ENCODE measurements around the gene MCEMP1.

Gene MCEMP1

DNA sequence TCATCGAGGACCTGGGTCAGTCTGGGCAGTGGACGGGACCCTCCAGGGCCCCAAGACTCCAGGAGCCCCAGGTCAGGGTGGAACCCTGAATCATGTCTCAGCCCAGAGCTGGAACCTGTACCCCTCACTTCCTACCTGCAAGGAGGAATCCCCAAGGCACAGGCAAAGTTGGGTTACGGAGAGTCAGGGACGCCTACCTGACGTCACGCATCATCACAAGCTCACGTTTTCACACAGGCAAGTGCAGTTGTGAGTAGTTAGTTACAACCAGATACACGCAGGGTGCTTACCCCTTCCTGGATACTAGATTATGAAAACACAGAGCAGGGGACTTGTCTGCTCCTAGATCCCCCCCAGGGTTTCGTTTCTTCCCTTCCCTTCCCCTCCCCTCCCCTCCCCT, 6.1 kb upstream of the MCEMP1 start:
- DNase-seq (ENCODE audit: low read depth in 1 of 2, low spot score in 1 of 2) = no peak

DNA sequence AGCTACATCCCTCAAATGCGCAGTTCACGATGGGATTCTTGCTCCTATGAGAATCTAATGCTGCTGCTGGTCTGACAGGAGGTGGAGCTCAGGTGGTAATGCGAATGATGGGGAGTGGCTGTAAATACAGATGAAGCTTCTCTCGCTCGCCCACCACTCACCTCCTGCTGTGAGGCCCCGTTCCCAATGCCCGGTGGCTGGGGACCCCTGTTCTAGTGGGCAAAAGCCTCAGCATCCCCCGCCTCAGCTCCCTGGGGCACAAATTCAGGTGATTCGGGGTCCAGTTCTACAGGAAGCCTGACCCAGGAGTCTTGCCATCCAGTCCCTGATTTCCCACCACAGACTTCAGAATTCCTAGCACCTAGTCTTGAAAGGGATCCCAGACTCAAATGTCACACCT, 4.4 kb upstream of the MCEMP1 start:
- DNase-seq (ENCODE audit: low read depth in 1 of 2, low spot score in 1 of 2) = no peak

DNA sequence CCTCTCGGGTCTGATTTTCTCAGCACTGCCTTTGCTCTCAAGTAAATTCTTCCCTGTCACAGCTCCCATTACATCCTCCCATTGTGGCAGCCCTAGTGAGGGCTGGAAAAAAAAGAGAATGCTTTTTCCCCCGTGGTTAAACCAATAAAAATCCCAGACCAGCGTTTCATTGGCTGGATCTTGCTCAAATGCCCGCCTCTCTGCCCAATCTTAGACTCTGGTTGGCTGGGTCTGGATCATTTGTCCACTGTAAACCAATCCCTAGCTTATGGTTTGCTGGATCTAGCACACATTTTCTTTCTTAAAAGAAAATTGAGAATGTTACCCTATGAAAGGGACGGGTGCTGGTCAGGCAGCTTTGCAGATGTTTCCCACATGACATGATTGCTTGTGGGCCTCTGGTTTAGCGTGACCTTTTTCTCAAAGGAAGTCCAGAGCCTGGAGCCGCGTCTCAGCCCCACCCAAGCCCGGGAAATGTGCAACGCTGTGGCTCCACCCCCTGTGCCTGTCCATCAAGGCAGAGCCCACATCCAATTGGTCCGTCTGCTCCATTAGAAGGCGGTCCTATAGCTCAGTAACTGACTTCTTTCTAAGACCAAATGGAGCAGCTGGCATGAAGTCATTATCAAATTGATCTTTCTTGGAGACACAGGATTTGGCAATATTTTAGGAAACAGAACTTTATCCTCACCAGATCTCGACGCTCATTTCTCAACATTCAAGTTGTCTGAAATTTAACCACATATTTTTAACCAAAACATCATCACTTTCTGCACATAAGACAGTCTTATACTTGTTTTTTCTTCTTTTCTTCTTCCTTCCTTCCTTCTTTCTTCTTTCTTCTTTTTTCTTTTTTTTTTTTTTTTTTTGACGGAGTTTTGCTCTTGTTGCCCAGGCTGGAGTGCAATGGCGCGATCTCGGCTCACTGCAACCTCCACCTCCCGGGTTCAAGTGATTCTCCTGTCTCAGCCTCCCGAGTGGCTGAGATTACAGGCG, 2.6 kb upstream of the MCEMP1 start:
- DNase-seq (ENCODE audit: low read depth in 1 of 2, low spot score in 1 of 2) = no peak

DNA sequence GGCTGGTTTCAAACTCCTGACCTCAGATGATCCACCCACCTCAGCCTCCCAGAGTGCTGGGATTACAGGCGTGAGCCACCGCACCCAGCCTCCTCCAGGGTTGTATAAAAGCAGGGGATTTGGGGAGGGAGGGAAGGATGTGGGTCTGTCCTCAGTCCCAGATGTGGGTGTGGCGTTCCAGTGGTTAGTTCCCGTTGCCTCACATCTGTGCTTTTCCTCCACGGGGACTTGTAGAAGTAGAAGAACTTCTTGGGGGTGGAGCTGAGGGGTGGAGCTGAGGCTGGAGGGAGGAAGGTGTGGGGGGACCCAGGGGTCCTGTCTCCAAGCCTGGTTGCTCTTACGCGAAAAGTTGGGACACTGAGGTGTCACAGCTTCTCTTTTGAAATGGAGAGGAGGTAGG, 514 bp upstream of the MCEMP1 start:
- DNase-seq (ENCODE audit: low read depth in 1 of 2, low spot score in 1 of 2) = no peak

DNA sequence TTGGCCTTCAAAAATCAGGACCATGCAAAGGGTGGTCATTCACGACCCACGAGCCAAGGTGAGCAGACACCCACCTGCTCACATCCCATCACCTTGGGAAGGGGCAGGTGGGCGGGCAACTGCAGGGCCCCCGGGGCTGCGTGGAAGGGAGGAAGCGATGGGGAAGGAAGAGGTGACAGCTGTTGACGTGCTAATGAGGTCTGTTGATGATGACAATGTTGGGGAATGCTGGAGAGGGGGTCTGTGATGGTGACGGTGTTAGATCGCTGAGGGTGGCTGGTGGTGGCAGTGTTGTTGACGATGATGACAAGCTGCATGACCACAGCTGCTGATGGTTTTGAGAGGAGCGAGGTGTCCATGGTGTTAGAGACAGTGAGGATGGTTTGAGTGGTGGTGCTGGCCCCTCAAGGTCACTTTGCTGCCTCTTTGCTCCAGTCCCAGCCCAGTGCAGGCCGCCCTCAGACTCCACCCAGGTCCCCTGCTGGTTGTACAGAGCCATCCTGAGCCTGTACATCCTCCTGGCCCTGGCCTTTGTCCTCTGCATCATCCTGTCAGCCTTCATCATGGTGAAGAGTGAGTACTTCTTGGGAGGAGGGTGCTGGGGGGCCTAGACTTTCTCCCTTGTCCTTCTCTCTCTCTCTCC, 900 bp downstream of the MCEMP1 start:
- DNase-seq (ENCODE audit: low read depth in 1 of 2, low spot score in 1 of 2) = no peak

DNA sequence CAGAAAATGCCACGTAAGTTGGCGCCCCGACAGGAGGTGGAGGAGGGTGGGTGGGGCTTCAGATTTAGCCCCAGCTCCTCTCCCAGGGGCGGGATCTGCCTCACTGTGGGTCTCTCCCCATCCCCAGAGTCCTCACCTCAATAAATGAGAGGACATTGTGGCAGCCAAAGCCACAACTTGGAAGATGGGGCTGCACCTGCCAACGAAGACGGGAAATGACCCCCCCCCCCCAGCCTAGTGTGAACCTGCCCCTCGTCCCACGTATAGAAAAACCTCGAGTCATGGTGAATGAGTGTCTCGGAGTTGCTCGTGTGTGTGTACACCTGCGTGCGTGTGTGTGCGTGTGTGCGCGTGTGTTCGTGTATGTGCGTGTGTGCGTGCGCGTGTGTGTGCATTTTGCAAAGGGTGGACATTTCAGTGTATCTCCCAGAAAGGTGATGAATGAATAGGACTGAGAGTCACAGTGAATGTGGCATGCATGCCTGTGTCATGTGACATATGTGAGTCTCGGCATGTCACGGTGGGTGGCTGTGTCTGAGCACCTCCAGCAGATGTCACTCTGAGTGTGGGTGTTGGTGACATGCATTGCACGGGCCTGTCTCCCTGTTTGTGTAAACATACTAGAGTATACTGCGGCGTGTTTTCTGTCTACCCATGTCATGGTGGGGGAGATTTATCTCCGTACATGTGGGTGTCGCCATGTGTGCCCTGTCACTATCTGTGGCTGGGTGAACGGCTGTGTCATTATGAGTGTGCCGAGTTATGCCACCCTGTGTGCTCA, 2.3 kb downstream of the MCEMP1 start:
- peak; percentile 44 to 48 for DNase-seq (ENCODE audit: low read depth in 1 of 2, low spot score in 1 of 2)

DNA sequence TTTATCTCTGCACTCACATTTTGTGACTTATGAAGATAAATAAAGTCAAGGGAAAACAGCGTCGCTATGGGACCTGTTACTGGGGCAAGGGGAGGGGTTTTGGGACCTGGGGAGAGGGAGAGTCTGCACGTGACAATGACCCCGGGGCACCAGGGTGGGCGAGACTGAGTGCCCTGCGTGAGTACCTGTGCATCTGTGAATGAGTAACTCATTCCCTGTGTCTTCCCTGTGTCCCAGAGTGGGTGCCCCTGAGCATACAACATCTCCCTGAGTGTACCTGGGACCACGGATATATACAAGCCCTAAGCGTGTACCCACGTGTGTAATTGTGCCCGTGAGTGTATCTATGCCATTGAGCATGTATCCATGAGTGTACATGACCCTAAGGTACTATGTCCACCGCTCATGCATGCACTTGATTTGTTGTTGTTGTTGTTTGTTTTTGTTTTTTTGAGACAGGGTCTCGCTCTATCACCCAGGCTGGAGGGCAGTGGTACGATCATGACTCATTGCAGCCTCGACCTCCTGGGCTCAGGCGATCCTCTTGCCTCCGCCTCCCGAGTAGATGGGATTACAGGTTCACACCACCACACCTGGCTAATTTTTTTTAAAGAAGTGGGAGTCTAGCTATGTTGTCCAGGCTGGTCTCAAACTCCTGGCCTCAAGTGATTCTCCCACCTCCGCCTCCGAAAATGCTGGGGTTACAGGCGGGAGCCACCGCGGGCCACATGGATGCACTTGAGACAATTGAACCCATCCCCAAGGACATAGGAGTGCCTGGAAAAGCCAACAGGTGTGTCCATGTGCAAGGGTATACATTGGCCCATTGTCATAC, 3.1 kb downstream of the MCEMP1 start:
- no peak for DNase-seq (ENCODE audit: low read depth in 1 of 2, low spot score in 1 of 2)

DNA sequence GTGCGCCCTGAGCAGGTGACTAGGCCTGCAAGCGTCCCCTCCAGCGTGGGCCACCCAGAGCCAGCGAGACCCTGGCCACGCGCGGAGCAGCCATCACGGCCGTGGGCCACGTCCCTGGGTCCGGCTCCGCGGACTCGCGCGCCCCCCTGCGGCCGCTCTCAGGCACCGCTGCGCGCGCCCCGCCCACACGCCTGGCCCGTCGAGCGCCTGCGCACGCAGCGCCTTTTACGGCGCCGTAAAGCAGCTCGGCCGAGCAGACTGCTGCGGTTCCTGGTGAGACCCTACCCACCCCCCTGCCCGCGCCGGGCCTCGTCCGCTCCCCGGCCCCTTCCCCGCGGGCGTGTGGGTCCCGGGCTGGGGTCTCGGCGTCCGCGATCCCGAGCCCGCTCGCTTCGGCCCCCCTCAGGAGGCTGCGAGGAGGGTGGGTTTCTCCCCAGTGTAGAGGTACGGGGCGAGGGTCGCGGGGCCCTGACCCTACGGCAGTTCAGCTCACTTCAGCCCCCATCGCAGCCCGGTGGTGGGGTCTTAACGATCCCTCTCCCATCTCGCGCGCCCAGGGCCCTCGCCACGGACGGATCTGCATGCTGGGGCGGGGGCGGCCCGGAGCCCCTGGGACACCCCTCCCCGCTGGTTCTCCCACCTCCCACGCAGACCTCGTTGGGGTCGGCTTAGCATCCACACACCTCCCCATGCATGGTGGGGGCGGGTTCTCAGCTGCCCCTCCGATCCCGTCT, 3.9 kb downstream of the MCEMP1 start, which contains the start of gene TRAPPC5:
Gene TRAPPC5 (plus strand): TSS at position 228 of the 734 bp plus-strand sequence. CDS start 1,421 bp downstream, outside the sequence.
- DNase-seq (ENCODE audit: low read depth in 1 of 2, low spot score in 1 of 2) = peak; percentile 81 to 84

DNA sequence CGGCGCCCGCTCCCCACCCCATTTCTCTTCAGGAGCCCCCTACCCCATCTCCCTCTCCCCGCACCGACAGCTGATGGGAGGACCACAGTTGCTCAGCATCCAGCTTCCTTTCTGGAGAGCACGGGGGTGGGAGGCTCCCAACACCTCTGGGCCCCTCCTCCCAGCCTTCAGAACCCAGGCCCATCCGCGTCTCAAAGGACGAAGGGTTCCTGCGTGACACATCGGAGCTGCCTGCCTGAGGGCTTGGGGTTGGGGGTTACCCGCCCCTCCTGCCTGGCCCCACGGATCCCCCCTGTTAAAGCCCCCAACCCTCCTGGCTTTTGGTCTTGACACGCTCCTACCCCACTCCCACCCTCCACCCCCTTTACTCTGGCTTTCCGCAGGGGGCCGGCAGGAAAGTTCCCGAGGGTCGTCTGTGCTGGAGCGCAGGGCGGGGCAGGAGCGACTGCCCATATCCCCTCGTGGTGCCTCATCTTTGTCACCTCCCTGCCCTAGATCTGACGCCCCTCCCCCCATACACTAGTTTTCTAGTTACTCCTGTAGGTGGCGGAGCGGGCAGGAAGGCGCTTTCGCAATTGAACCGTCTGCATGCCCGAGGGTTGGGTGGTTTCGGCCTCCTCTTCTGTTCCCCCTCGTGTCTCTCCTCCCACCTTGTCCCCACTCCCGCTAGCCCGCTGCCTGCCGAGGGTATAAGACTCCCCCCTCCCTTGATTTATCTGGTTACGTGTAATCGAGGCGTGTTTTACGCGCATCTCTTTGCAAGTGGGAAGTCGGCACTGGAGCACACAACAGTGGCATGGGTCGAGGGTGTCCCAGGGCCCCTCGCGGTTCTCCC, 4.7 kb downstream of the MCEMP1 start:
- DNase-seq (ENCODE audit: low read depth in 1 of 2, low spot score in 1 of 2) = peak; percentile 58 to 62

DNA sequence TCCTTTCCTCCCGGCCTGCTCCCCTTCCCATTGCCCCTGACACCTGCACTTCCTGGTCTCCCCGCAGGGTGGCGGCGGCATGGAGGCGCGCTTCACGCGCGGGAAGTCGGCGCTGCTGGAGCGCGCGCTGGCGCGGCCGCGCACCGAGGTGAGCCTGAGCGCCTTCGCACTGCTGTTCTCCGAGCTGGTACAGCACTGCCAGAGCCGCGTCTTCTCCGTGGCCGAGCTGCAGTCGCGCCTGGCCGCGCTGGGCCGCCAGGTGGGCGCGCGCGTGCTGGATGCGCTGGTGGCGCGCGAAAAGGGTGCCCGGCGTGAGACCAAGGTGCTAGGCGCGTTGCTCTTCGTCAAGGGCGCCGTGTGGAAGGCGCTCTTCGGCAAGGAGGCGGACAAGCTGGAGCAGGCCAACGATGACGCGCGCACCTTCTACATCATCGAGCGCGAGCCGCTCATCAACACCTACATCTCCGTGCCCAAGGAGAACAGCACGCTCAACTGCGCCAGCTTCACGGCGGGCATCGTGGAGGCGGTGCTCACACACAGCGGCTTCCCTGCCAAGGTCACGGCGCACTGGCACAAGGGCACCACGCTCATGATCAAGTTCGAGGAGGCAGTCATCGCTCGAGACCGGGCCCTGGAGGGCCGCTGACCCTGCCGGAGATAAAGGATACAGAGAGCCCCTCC, 5.4 kb downstream of the MCEMP1 start:
- no peak for DNase-seq (ENCODE audit: low read depth in 1 of 2, low spot score in 1 of 2)

DNA sequence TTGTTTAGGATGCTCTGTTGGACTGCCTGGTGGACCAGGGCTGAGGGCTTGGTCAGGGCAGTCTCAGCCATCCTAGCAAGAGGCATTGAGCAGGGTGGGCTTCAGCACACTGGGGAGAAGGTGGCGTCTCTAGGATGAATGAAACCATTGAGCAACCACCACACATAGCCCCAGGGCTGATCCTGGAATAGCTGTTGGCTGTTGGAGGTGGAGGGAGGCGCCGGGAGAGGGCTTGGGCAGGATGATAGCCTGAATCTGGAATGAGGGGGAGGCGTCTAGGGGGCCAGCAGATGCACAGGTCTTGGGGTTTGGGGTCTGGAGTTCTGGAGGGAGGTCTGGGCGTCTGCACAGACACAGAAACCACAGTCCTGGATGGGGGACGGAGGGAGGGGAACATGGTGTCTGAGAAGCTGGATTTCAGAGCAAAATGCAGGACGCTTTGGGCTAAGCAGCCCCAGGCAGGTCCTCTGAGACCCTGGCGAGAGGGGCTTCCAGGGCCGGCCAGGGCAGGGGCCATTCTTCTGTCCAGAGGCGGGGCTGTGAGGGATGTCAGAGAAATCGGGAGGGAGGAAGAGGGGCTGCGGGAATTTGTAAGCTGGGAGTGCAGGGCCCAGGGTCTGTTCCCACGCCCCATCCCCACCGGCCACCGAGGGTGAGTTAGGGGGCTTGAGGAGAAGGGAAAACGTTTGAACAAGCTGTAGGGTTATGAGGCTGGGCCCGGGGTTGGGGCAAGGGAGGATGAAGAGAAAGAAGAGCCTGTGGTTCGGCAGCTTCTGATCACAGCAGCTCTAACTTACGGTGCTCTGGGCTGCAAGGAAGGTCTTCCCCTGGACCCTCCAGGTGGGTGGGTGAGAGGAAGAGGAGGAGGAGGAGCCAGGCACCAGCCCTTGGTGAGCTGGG, 8.9 kb downstream of the MCEMP1 start:
- no peak for DNase-seq (ENCODE audit: low read depth in 1 of 2, low spot score in 1 of 2)

DNA sequence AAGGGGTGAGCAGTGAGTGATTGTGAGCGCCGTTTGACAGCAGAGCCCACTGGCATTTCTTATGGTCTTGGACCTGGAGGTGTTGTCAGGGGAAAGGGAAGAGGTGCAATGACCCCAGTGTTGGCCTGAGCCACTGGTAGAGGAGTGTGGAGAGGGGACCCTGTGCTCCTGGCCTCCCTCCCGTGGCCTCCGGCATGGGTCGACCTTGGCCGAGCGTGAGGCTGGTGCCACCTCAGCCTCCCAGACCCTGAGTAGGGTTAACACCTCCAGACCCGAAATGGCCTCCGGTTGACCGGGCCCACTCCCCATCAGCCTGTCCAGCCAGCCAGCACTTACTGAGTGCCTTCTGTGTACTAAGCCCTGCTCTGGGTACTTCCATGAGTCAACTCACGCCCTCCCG, 10.3 kb downstream of the MCEMP1 start:
- DNase-seq (ENCODE audit: low read depth in 1 of 2, low spot score in 1 of 2) = no peak

DNA sequence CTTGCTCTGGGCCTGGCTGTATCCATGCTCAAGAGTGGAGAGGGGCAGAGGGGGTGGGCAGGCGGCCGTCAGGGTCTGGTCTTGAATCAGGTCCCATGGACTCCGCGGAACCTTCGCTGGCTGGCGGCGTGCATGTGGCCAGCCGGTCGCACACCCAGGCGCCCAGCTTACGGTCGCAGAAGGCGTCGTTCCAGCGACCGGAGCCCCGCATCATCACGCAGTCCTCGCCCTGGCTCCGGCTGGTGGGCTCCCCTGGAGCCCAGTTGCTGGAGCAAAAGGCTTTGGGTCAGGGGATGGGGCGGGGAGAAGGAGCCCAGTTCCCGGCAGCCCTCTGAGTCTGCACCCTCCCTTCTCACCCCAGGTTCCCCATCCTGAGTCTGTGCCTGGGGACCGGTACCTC, 12.3 kb downstream of the MCEMP1 start:
- DNase-seq (ENCODE audit: low read depth in 1 of 2, low spot score in 1 of 2) = no peak

DNA sequence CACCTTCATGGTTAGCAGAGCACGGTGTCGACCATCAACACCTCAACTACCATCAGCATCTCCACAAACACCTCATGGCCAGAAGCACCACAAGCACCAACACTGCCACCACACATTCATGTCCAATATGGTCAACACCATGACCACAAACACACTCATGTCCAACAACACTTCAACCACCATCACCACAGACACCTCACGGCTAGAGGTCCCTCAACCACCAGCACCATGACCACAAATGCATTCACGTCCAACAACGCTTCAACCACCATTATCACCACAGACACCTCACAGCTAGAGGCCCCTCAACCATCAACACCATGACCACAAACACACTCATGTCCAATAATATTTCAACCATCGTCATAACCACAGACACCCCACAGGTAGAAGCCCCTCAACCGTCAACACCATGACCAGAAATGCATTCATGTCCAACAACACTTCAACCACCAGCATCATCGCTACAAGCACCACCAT, 13.9 kb downstream of the MCEMP1 start:
- no peak for DNase-seq (ENCODE audit: low read depth in 1 of 2, low spot score in 1 of 2)

DNA sequence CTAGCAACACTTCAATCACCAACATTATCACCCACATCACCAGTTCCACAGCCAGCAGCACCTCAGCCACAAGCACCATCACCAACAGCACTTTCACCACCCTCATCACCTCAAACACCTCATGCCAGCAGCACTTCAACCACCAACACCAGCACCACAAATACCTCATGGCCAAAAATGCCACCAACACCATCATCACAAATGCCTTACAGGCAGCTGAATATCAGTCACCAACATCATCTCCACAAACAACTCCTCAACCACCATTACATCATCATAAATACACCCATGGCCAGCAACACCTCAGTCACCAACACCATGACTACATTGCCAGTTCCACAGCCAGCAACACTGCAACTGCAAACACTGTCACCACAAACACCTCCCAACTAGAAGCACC, 14.6 kb downstream of the MCEMP1 start:
- no peak for DNase-seq (ENCODE audit: low read depth in 1 of 2, low spot score in 1 of 2)

DNA sequence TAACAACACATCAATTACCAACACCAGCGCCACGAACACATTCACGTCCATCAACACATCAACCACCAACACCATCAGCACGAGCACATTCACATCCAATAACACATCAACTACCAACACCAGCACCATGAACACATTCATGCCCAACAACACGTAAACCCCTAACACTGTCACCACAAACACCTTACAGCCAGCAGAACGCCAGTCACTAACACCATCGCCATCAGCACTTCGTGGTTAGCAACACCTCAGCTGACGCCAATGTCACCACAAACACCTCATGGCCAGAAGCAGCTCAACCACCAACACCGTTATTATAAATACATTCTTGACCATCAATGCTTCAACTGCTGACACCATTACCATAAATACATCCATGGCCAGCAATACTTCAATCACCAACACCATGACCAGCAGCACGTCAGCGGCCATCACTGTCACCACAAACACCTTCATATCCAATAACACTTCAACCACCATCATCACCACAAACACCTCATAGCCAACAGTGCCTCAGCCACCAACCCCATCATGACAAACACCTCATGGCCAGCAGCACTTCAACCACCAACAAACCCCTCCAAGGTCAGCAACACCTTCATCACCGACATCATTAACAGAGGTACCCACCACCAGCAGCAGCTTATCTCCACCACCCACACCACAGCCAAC, 15.7 kb downstream of the MCEMP1 start:
- no peak for DNase-seq (ENCODE audit: low read depth in 1 of 2, low spot score in 1 of 2)

DNA sequence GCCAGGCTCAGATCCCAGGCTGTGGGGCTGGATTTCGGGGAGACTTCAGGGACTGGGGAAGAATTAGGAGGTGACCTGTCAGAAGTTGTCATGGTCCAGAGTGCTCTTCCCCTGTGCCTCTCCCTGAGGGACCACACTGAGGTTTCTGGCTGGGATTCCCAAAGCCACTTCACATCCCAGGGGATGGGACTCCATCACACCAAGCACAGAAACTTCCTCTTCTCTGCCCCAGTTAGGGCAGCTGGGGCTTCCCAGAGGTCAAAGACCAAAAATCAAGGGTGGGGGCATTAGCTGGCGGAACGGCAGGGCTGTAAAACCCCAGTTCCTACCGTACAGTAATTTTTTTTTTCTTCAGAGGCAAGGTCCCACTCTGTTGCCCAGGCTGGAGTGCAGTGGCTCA, 17.6 kb downstream of the MCEMP1 start:
- no peak for DNase-seq (ENCODE audit: low read depth in 1 of 2, low spot score in 1 of 2)

All from stimulated activated CD4-positive, alpha-beta T cell treated with anti-CD3 and anti-CD28 coated beads, Interleukin-15, amount 100 ng/mL, for 1 hour (primary cell).